Measurements from ENCODE around the gene CCR7. TPM values are rescaled to one million over a fixed set of nuclear protein-coding genes. Genes with fewer than 3 reads are reported as not detected.
A peak's percentile ranks its signal among the peaks of the same experiment; 100 is the strongest.

The CCR7 gene
- total and polyA plus RNA-seq, 11 donors, result 0.09 to 2.2 (median 0.23) TPM; not detected in 3

DNA sequence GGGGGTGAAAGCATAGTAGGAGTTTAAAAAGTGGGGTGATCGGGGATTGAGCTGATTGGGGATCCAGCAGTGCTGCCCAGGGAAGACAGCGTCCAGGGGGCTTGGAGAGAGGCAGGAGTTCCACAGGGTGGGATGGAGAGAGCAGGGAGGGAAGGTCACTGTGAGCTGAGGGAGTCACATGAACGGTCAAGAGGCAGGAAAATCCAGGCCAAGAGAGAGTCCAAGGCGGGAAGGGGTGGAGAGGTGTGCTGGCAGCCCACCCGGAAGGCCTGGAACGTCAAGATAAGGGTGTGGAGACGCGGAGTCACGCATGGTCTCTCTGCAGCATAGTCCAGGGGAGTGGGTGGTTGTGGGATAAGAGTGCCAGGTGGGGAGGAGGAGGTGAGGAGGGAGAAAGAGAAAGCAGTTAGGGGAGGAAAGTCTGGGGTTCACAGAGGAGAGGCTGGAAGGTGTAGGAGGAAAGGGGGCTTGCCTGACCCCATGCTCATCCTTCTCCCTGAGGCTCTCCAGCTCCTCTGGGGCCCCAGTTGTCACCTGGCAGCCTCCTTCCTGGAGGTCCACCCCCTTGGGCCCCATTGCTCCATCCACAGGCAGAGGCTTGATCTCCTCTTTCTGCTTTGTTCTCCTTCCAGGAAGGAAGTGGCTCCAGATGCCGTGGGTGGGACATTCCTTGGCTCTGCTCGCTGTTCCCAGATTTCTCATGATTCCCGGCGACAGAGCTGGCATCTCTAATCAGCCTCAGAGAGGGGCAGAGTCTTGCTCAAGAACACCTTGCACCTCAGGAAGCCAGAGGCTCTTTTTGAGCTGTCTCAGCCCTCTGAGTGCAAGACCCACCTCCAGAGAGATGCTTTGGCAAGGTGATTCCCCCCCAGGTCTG, 28.7 kb downstream of the CCR7 start:
- intact Hi-C loops (cut with DNase I), result loop anchor here in 9 of 10 donors (1.0 to 10.0 kb wide), 4 partner anchors 21 to 234 kb away; partner anchors contain the start of gene RARA (in 5 of the 9)
- Histone ChIP-seq H3K4me1 (peaks cover 27 to 97% (median 71%) of the 10 kb centered on the region in 12 donors), H3K27me3 (no peaks in the 10 kb centered on the region), H3K4me3 (no peak overlapping the region), H3K27ac (peak overlapping the region; percentile 59 to 98 (median 88)), H3K36me3 (no peaks in the 10 kb centered on the region), H3K9me3 (no peaks in the 10 kb centered on the region)
- no peak for TF ChIP-seq POLR2A (IDR thresholded peaks at IDR 0.05)
- TF ChIP-seq, protein P1, sequence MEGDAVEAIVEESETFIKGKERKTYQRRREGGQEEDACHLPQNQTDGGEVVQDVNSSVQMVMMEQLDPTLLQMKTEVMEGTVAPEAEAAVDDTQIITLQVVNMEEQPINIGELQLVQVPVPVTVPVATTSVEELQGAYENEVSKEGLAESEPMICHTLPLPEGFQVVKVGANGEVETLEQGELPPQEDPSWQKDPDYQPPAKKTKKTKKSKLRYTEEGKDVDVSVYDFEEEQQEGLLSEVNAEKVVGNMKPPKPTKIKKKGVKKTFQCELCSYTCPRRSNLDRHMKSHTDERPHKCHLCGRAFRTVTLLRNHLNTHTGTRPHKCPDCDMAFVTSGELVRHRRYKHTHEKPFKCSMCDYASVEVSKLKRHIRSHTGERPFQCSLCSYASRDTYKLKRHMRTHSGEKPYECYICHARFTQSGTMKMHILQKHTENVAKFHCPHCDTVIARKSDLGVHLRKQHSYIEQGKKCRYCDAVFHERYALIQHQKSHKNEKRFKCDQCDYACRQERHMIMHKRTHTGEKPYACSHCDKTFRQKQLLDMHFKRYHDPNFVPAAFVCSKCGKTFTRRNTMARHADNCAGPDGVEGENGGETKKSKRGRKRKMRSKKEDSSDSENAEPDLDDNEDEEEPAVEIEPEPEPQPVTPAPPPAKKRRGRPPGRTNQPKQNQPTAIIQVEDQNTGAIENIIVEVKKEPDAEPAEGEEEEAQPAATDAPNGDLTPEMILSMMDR (IDR thresholded peaks at IDR 0.05), result no peak
- DNase-seq, result peak in 4 of 5 donors; percentile 71 to 80 (median 76)
- 12 to 22% (median 16%) methylated on average over 13 of the region's 13 CpGs for WGBS, 4 donors
- peak; percentile 45 to 75 (median 64) for ATAC-seq

DNA sequence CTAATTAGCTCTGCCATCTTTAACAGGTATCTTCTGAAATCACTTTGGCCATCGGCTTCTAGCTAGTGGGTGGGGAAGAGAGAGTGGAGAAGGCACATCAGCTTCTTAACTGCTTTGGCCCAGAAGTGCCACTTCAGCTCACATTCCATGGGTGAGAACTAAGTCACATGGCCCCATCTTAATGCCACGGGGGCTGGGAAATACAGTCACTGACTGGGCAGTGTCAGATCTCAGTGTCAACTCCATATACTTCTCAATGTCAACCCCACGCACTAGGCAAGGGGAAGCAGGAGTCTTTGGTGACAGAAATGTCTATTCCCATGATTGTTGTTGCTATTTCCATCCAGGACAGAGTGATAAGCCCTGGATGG, 29.4 kb downstream of the CCR7 start:
- H3K4me1 ChIP-seq, result peaks cover 25 to 91% (median 66%) of the 10 kb centered on the region in 12 donors
- no peaks in the 10 kb centered on the region for H3K36me3 ChIP-seq
- no peaks in the 10 kb centered on the region for H3K9me3 ChIP-seq
- intact Hi-C loops (cut with DNase I), result loop anchor here in 9 of 10 donors (1.0 to 10.0 kb wide), 5 partner anchors 21 to 234 kb away; partner anchors contain the start of gene RARA (in 5 of the 9)
- DNase-seq, result no peak
- no peak overlapping the region for H3K4me3 ChIP-seq
- peak in 3 of 4 donors; percentile 1 to 15 (median 6) for ATAC-seq
- TF ChIP-seq, protein P1 (IDR thresholded peaks at IDR 0.05), result no peak
- TF ChIP-seq POLR2A (IDR thresholded peaks at IDR 0.05), result no peak
- no peaks in the 10 kb centered on the region for H3K27me3 ChIP-seq
- WGBS, 4 donors, result 23 to 30% (median 27%) methylated on average over 3 of the region's 3 CpGs
- H3K27ac ChIP-seq, result peak overlapping the region; percentile 59 to 98 (median 88)

DNA sequence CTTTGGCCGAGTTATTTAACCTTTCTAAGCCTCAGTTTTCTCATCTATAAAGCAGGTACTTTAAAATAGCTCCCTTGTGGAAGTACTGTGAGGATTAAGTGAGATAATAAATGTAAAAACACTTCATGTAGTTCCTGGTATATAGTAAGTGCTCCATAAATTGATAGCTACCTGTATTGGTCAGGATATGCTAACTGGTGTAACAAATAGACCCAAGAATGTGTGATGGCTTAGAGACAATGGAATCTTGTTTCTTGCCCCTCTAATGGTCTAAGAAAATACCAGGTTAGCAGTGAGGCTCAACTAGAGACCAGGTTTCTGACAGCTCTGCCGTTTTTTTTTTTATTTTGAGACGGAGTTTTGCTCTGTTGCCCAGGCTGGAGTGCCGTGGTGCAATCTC, 29.8 kb downstream of the CCR7 start:
- intact Hi-C loops (cut with DNase I), result loop anchor here in 9 of 10 donors (2.0 to 10.0 kb wide), 4 partner anchors 135 to 233 kb away; partner anchors contain the start of gene RARA (in 5 of the 9)
- H3K36me3 ChIP-seq, result no peaks in the 10 kb centered on the region
- peaks cover 25 to 86% (median 63%) of the 10 kb centered on the region in 12 donors for H3K4me1 ChIP-seq
- ATAC-seq (no peak), DNase-seq (no peak)
- H3K27ac ChIP-seq, result peak overlapping the region; percentile 59 to 98 (median 88)
- WGBS, 4 donors, result 89 to 93% (median 91%) methylated on average over 4 of the region's 4 CpGs
- TF ChIP-seq, protein P1 (IDR thresholded peaks at IDR 0.05), result no peak
- TF ChIP-seq POLR2A (IDR thresholded peaks at IDR 0.05), result no peak
- no peaks in the 10 kb centered on the region for H3K27me3 ChIP-seq
- H3K9me3 ChIP-seq, result no peaks in the 10 kb centered on the region
- H3K4me3 ChIP-seq, result no peak overlapping the region
